Nephron (organoid): ENCODE results near the gene ENTREP1.

Experiments
- H3K27ac Mint-ChIP-seq, 3 experiments: 2 replicates each; pipeline ENCODE4 v1.8.0; 2020; ENCODE audit warnings: mixed read lengths in 3 of 3, mild to moderate bottlenecking in 2 of 3, moderate library complexity in 1 of 3
- H3K27me3 Mint-ChIP-seq: 2 replicates; pipeline ENCODE4 v1.8.0; 2021; ENCODE audit warnings: low read depth, mild to moderate bottlenecking, moderate library complexity, mixed read lengths
- H3K36me3 Mint-ChIP-seq: 2 replicates; pipeline ENCODE4 v1.8.0; 2020; ENCODE audit warnings: low read depth, mixed read lengths
- H3K4me1 Mint-ChIP-seq: 2 replicates; pipeline ENCODE4 v1.8.0; 2020; ENCODE audit warnings: mixed read lengths
- H3K4me3 Mint-ChIP-seq, 3 experiments: 2 replicates each; pipeline ENCODE4 v1.8.0; 2020; ENCODE audit warnings: mild to moderate bottlenecking in 3 of 3, mixed read lengths in 3 of 3, moderate library complexity in 2 of 3
- H3K9me3 Mint-ChIP-seq: 2 replicates; pipeline ENCODE4 v1.8.0; 2020; ENCODE audit warnings: mixed read lengths
- TF ChIP-seq, protein P1 (sequence below), 3 experiments: fragments of 200-600 bp; sonication (generic); IDR thresholded peaks; one replicate each; pipeline ENCODE4 v1.5.0; 2021; ENCODE audit warnings: antibody characterized with exemption in 3 of 3; ENCODE audit not compliant: unreplicated experiment in 3 of 3

The ENTREP1 gene

GRCh38 chr9:69411246-69411645, 86.2 kb downstream of the ENTREP1 start:
- H3K4me3 Mint-ChIP-seq = no peak overlapping the region
- H3K36me3 Mint-ChIP-seq = no peaks in the 10 kb centered on the region
- no peaks in the 10 kb centered on the region for H3K9me3 Mint-ChIP-seq
- H3K4me1 Mint-ChIP-seq = no peaks in the 10 kb centered on the region
- peaks cover 11% of the 10 kb centered on the region for H3K27me3 Mint-ChIP-seq
- no peak overlapping the region for H3K27ac Mint-ChIP-seq
- TF ChIP-seq, protein P1, sequence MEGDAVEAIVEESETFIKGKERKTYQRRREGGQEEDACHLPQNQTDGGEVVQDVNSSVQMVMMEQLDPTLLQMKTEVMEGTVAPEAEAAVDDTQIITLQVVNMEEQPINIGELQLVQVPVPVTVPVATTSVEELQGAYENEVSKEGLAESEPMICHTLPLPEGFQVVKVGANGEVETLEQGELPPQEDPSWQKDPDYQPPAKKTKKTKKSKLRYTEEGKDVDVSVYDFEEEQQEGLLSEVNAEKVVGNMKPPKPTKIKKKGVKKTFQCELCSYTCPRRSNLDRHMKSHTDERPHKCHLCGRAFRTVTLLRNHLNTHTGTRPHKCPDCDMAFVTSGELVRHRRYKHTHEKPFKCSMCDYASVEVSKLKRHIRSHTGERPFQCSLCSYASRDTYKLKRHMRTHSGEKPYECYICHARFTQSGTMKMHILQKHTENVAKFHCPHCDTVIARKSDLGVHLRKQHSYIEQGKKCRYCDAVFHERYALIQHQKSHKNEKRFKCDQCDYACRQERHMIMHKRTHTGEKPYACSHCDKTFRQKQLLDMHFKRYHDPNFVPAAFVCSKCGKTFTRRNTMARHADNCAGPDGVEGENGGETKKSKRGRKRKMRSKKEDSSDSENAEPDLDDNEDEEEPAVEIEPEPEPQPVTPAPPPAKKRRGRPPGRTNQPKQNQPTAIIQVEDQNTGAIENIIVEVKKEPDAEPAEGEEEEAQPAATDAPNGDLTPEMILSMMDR (IDR thresholded peaks at IDR 0.05; ENCODE audit: unreplicated experiment in 3 of 3) = no peak

DNA sequence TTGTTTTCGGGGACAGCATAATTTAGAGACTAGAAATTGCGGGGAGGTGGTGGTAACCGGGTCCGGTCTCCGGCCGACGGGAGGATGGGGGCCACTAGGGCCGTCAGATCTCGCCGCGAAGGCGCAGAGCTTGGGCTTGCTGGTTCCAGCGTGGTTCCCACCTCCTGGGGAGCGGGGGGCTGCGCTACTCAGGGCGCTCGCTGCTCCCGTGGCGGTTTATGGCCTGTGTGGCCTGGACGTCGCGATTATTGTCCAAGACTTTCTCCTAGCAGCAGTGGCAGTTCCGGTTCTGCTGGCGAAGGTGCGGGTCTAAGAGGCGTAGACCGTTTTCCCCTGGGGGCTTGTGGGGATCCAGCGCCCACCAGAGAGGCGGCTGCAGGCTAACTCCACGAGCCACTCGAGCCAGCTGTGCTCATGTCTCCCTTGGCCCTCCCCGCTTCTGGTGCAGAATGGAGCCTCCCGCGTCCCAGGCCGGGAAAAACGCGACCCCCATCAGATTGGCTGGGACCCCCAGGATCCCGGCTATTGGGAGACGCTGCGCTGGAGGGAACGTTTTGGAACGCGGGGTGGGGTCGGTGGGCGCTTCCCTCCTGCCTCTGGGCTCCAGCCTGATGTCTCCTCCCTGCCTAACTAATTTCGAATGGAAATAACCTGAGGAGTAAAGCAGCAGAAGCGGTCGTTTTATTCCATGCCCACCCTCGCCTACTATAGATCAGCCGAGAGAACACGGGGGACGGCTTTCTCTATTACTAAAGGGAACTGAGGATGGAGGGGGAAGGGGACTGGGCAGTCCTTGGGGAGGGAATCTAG, 87.1 kb downstream of the ENTREP1 start:
- no peaks in the 10 kb centered on the region for H3K9me3 Mint-ChIP-seq
- TF ChIP-seq, protein P1 (IDR thresholded peaks at IDR 0.05; ENCODE audit: unreplicated experiment in 3 of 3) = no peak
- no peaks in the 10 kb centered on the region for H3K4me1 Mint-ChIP-seq
- H3K27me3 Mint-ChIP-seq = peaks cover 11% of the 10 kb centered on the region
- H3K27ac Mint-ChIP-seq = no peak overlapping the region
- peak overlapping the region in 1 of 3 experiments; percentile 37 for H3K4me3 Mint-ChIP-seq
- H3K36me3 Mint-ChIP-seq = no peaks in the 10 kb centered on the region

DNA sequence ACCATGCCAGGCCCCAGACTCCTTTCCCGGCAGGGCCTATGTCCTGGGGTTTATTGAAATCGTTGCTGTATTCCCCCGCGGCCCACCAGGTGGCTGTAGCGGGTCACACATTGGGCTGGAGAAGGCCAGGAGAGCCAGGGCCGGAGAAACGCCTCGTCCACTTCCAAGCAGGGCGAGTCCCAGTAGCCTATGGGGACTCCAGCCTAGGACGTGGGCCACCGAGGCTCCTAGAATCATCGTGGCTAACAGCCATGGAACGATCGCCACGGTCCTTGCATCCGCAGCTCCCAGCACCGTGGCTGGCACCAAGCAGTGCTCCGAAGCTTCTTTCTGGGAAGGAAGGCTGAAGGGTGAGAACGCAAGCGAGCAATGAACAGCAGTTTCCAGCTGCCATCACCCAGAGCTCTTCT, 87.7 kb downstream of the ENTREP1 start:
- TF ChIP-seq, protein P1 (IDR thresholded peaks at IDR 0.05; ENCODE audit: unreplicated experiment in 3 of 3) = peak; percentile 58 to 70 (median 67)
- no peak overlapping the region for H3K27ac Mint-ChIP-seq
- H3K4me3 Mint-ChIP-seq = peak overlapping the region in 1 of 3 experiments; percentile 37
- peaks cover 11% of the 10 kb centered on the region for H3K27me3 Mint-ChIP-seq
- H3K36me3 Mint-ChIP-seq = no peaks in the 10 kb centered on the region
- H3K4me1 Mint-ChIP-seq = no peaks in the 10 kb centered on the region
- no peaks in the 10 kb centered on the region for H3K9me3 Mint-ChIP-seq

- no peak overlapping the region for H3K27ac Mint-ChIP-seq
- TF ChIP-seq, protein P1 (IDR thresholded peaks at IDR 0.05; ENCODE audit: unreplicated experiment in 3 of 3) = no peak
Measured at GRCh38 chr9:69420611-69421270, 95.7 kb downstream of the ENTREP1 start.

DNA sequence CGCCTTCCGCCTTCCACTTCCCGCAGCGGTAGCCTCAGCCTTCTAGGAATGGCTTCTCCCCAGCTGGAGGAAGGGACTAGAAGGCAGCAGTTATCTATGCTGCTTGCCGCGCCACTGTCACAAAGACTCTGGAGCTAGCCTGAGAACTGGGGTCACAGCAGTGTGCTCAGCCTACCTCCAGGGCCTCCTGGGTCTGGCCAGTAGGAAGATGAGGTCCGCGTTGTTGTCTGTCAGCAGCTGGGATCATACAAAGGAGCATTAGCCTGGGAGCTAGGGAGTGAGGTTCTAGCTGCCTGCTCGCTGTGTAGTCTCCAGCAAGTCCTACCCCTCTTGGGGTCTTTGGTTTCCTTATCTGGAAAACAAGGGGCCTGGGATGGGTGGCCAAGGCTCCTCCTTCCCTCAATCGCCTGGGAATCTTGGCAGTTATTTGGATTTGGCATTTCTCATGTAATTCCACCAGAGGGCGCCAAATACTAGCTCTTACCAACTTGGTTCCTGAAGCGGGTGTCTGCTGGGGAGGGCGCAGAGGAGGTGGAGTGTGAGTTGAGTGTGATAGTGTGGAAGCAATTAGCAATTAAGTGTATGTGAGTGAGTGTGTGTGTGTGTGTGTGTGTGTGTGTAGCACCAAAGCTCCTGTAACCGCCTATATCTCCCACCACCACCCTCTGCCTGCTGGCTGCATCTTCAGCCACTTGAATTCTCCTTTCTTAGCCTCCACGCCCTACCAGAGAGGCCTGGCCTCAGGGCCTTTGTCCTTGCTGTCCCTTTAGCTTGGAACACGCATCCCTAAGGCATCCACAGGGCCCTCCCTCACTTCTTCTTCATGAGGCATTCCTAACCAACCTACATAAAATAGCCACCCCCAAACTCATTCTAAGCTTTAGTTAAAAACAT, 97.1 kb downstream of the ENTREP1 start:
- TF ChIP-seq, protein P1 (IDR thresholded peaks at IDR 0.05; ENCODE audit: unreplicated experiment in 3 of 3) = peak; percentile 75 to 80 (median 75)
- H3K4me3 Mint-ChIP-seq = no peak overlapping the region
- H3K4me1 Mint-ChIP-seq = no peaks in the 10 kb centered on the region
- peaks cover 24% of the 10 kb centered on the region for H3K27me3 Mint-ChIP-seq
- peaks cover 9% of the 10 kb centered on the region for H3K9me3 Mint-ChIP-seq
- no peaks in the 10 kb centered on the region for H3K36me3 Mint-ChIP-seq
- H3K27ac Mint-ChIP-seq = peak overlapping the region in 2 of 3 experiments; percentile 15 to 28

More at GRCh38 chr9:69420611-69421270, 95.7 kb downstream of the ENTREP1 start:
- H3K9me3 Mint-ChIP-seq = peaks cover 9% of the 10 kb centered on the region
- no peaks in the 10 kb centered on the region for H3K36me3 Mint-ChIP-seq
- no peaks in the 10 kb centered on the region for H3K4me1 Mint-ChIP-seq
- no peak overlapping the region for H3K4me3 Mint-ChIP-seq
- H3K27me3 Mint-ChIP-seq = peaks cover 24% of the 10 kb centered on the region
